ENCODE results near the gene B4GALT5.

DNA sequence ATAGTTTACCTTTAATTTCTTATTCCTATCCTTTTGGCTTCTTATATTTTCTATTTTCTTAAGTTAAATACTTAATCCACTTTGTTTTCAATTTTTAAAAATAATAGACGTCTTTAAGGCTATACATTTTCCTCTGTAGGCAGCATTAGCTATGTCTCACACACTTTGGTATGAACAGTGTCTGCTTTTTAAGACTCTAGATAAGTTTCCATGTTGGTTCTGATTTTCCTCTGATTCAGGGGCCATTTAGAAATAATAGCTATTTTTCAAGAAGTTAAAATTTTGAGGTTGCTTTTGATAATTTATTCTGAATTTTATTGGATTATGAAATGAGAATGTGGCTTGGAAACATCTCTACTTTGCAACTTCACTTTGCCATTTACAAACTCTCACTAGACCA is 91.4 kb downstream of the B4GALT5 start:
- TF ChIP-seq POLR2A (IDR thresholded peaks at IDR 0.05; ENCODE audit: low read length), result no peak
- TF ChIP-seq GATA1 (IDR thresholded peaks at IDR 0.05; ENCODE audit: low read depth, low read length), result no peak

Data from erythroblast (primary cell).